ENCODE results near the gene ZNF786. TPM values are rescaled to one million over a fixed set of nuclear protein-coding genes. Genes with fewer than 3 reads are reported as not detected.
"Not testable (repeated sequence)": the region's sequence is repeated elsewhere in the genome, so short reads cannot be mapped to it uniquely, and the experiment has no call there.

ZNF786 gene
- polyA plus RNA-seq, 3 donors: 1.5 to 1.9 (median 1.7) TPM

- no peak overlapping the region for H3K27ac ChIP-seq (ENCODE audit: low read depth, low read length)
- 93 to 96% (median 94%) methylated on average over 6 of the region's 6 CpGs for WGBS, 3 donors
These were observed 3.1 kb downstream of the ZNF786 start for GRCh38 chr7:149087376-149087775.

DNA sequence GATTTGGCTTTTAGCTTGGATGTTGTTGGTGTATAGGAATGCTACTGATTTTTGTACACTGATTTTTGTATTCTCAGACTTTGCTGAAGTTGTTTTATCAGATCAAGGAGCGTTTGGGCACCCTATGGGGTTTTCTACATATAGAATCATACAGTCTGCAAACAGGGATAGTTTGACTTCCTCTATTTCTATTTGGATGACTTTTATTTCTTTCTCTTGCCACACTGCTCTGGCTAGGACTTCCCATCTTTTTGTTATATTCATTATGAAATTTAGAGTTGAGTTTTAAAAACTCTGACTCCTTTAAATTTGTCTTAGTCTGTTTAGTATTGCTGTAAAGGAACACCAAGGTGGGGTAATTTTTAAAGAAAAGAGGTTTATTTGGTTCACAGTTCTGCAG, 4.7 kb downstream of the ZNF786 start:
- WGBS, 3 donors: 58 to 83% (median 61%) methylated on average over 1 of the region's 1 CpG

GRCh38 chr7:149084407-149084806, 6.1 kb downstream of the ZNF786 start:
- 96 to 98% (median 98%) methylated on average over 2 of the region's 2 CpGs for WGBS, 3 donors
- H3K27ac ChIP-seq (ENCODE audit: low read depth, low read length): no peak overlapping the region

More for the DNA sequence above, 4.7 kb downstream of the ZNF786 start:
- no peak overlapping the region for H3K27ac ChIP-seq (ENCODE audit: low read depth, low read length)

DNA sequence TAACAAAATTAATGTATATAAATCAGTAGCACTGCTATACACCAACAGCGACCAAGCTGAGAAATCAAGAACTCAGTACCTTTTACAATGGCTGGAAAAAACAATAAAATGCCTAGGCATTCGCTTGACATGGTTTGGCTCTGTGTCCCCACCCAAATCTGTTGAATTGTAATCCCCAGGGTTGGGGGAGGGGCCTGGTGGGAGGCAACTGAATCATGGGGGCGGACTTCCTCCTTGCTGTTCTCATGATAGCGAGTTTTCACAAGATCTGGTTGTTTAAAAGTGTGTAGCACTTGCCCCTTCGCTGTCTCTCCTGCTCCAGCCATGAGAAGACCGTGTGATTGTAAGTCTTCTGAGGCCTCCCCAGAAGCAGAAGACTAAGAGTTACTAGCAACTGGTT, 8.6 kb downstream of the ZNF786 start:
- H3K27ac ChIP-seq (ENCODE audit: low read depth, low read length): no peak overlapping the region
- 94 to 97% (median 95%) methylated on average over 6 of the region's 6 CpGs for WGBS, 3 donors

GRCh38 chr7:149077594-149077993, 12.9 kb downstream of the ZNF786 start:
- no peak overlapping the region for H3K27ac ChIP-seq (ENCODE audit: low read depth, low read length)
- WGBS, 3 donors: 86 to 88% (median 87%) methylated on average over 9 of the region's 9 CpGs

GRCh38 chr7:149075286-149075685, 15.2 kb downstream of the ZNF786 start:
- no peak overlapping the region for H3K27ac ChIP-seq (ENCODE audit: low read depth, low read length)

GRCh38 chr7:149074116-149074885, 16.2 kb downstream of the ZNF786 start:
- H3K27ac ChIP-seq (ENCODE audit: low read depth, low read length): no peak overlapping the region
- WGBS, 3 donors: 61 to 90% (median 70%) methylated on average over 3 of the region's 3 CpGs

More at GRCh38 chr7:149075286-149075685, 15.2 kb downstream of the ZNF786 start:
- WGBS, 3 donors: 99 to 100% (median 100%) methylated on average over 2 of the region's 2 CpGs

DNA sequence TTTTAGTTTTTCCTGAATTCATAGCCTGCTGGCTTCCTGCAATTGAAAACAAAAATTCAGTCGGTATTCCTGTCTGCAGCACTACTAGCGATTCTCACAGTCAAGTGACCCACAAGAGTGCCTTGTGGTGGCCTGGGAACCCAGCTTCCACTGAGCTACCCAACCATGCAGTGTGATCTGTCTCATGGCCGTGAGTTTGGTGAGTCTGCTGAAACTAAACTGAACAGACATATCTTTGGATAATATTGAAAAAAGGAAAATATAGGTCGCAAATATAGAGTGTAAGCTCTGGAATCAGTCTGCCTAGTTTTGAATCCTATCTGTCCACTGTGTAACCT, 18.1 kb downstream of the ZNF786 start:
- H3K27ac ChIP-seq (ENCODE audit: low read depth, low read length): no peak overlapping the region
- 81 to 92% (median 84%) methylated on average over 4 of the region's 4 CpGs for WGBS, 3 donors

DNA sequence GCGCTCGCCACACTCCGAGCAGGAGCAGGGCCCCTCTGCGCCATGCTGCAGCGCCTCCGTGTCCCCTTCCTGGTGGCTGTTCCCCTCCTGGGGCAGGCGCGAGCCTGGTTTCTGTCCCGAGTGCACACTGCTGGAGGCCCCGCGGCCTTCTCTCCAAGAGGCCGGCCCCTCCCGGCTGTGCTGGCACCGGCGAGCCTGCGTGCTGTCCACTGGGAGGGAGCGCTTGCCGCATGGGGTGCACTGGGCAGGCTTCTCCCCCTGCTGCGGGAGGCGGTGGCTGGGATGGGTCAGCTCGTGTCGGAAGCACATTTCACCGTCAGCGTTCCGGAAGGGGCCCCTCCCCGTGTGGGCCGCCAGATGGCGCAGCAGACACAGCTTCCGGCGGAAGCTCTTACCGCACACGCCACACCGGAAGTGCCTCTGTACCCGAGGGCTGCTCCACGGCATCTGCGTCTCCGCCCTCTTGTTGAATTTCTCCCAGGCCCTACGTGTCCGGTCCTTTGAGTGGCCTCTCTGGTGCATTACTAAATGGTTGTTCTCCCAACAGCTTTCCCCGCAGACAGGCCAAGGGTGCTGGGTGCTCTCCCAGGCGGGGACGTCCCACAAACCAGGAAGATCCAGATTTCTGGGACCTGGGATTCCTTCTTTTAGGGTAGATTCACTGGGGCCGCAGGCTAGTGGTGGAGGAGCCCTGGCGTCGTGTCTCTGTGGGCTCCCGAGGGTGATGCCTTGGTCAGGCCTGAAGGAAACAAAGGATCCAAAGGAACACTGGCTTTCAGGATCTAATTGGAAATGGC, 18.7 kb downstream of the ZNF786 start:
- WGBS, 3 donors: 65 to 83% (median 67%) methylated on average over 45 to 46 of the region's 46 CpGs
- H3K27ac ChIP-seq (ENCODE audit: low read depth, low read length): no peak overlapping the region

DNA sequence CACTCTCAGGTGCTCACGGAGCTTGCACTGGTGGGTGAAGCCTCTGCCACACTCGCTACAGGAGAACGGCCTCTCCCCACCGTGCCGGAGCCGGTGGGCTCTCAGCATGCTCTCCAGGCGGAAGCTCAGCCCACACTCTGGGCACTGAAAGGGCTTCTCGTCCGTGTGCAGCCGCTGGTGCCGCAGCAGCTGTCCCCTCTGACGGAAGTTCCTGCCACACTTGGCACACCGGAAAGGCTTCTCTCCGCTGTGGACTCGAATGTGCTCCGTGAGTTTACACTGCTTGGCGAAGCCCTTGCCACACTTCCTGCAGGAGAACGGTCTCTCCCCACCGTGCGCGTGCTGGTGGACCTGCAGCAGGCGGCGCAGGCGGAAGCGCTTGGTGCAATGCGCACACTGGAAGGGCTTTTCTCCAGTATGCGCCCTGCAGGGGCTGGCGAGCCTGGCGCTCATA, 19.3 kb downstream of the ZNF786 start:
- WGBS, 3 donors: 84 to 97% (median 85%) methylated on average over 28 to 29 of the region's 29 CpGs
- no peak overlapping the region for H3K27ac ChIP-seq (ENCODE audit: low read depth, low read length)

DNA sequence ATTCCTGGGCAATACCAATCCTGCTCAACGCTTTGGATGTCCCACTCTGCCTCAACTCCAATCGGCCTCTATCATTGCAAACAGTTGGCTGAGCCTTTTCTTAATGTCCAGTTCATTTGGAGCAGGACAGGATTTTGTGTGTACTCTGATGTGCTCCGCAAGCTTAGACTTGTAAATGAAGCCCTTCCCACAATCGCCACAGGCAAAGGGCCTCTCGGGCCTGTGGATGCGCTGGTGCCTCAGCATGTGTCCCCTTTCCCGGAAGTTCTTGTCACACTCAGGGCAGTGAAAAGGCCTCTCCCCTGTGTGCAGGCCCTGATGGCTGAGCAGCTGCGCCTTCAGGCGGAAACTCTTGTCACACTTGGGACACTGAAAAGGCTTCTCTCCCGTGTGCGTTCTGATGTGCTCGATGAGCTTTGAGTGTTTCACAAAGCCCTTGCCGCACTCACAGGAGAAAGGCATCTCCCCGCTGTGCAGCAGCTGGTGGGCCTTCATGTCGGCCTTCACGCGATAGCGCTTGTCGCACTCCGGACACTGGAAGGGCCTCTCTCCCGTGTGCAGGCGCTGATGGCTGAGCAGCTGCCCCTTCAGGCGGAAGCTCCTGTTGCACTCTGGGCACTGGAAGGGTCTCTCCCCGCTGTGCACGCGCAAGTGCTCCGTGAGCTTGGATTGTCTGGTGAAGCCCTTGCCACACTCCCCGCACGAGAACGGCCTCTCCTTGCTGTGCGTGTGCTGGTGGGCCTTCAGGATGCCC, 20.0 kb downstream of the ZNF786 start:
- 93 to 95% (median 94%) methylated on average over 31 of the region's 31 CpGs for WGBS, 3 donors
- no peak overlapping the region for H3K27ac ChIP-seq (ENCODE audit: low read depth, low read length)

- no peak overlapping the region for H3K27ac ChIP-seq (ENCODE audit: low read depth, low read length)
- 62 to 77% (median 71%) methylated on average over 4 of the region's 4 CpGs for WGBS, 3 donors
These were observed 22.6 kb downstream of the ZNF786 start for GRCh38 chr7:149067869-149068268.

DNA sequence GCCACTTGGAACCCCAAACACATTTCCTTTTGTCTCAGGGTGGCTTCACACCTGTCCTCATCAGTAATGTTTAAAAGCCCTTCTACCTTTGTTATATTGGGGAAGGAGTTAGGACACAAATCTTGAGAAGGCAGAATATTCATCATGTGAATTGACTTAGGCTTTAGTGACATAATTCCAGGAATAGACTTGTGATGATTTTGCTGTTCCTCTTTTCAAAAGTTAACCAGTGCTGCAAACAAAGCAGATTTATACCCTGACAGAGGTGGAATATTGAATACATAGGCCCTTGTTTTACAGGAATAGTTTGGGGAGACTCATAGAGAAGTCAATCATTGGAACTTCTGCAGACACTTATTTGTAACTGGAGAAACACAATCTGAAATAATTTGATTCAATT, 27.0 kb downstream of the ZNF786 start:
- no peak overlapping the region for H3K27ac ChIP-seq (ENCODE audit: low read depth, low read length)

GRCh38 chr7:149062217-149062899, 28.2 kb downstream of the ZNF786 start:
- WGBS, 3 donors: 82 to 92% (median 90%) methylated on average over 10 of the region's 10 CpGs
- not testable (repeated sequence) for H3K27ac ChIP-seq (ENCODE audit: low read depth, low read length)

GRCh38 chr7:149060156-149060555, 30.4 kb downstream of the ZNF786 start:
- H3K27ac ChIP-seq (ENCODE audit: low read depth, low read length): no peak overlapping the region
- 15 to 42% (median 40%) methylated on average over 1 of the region's 1 CpG for WGBS, 3 donors

DNA sequence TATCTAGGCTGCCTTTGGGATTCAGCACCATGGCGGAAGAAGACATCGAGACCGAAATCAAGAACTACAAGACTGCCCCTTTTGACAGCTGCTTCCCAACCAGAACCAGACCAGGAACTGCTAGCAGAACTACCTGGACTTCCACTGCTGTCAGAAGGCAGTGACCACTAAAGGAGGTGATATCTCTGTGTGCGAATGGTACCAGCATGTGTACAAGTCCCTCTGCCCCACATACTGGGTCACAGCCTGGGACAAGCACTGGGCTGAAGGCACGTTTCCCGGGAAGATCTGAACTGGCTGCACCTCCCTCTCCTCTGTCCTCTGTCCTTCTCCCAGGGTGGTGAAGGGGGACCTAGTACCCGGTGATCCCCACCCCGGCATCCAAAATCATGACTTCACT, 36.6 kb downstream of the ZNF786 start:
- 83 to 95% (median 93%) methylated on average over 8 of the region's 8 CpGs for WGBS, 3 donors
- no peak overlapping the region for H3K27ac ChIP-seq (ENCODE audit: low read depth, low read length)

DNA sequence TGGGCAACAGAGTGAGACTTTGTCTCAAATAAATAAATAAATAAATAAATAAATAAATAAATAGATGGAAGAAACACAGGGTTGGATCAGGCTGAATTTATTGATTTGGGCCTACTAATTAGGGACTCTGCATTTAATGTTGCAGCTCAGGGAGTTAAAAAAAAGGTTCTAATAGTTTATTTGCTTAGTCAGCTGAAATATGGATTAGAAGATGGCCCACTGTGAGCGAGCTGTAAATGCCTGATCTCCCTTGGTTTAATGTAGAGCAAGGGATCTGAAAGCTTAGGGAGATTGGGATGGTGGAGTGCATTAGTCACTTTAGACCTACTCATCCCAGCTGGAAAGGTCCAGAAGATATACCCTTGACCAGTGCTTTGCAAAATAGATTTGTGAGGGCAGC, 37.1 kb downstream of the ZNF786 start:
- H3K27ac ChIP-seq (ENCODE audit: low read depth, low read length): no peak overlapping the region
- WGBS, 3 donors: 80 to 96% (median 96%) methylated on average over 1 of the region's 1 CpG

DNA sequence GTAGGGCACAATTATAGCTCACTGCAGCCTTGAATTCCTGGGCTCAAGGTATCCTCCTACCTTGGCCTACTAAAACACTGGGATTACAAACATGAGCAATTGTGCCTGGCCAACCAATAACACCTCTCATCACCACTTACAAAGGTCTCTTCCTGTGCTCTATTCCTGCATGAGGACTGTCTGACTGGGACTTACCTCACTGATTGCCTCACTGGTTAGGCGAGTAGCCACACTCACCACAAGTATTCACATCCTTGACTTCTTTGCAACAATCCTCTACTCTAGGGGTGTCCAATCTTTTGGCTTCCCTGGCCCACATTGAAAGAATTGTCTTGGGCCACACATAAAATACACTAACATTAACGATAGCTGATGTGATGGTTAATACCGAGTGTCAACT, 39.6 kb downstream of the ZNF786 start:
- WGBS, 3 donors: 90 to 92% (median 90%) methylated on average over 3 of the region's 3 CpGs
- no peak overlapping the region for H3K27ac ChIP-seq (ENCODE audit: low read depth, low read length)

Measured in adipose tissue (tissue), 3 donors.